D341Med (cell line): ENCODE data around the gene LYRM4.

Experiments
- DNase-seq: peaks from one replicate; pipeline ENCODE4 v3.0.0; 2012; ENCODE audit warnings: low spot score

LYRM4 gene

DNA sequence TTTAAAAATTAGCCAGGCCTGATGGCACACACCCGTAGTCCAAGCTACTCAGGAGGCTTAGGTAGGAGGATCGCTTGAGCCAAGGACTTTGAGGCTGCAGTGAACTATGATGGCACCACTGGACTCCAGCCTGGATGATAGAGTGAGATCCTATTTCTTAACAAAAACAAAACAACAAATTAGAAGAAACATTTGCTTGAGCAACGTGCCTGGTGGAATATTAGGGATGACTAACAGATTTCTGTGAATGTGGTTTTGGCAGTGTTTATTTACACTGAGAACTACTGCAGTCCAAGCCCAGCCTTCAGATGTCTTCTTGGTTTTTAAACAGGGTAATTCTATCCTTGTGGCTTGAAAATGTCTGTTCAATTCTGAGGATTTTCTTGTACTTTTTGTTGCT lies 166.4 kb downstream of the LYRM4 start:
- no peak for DNase-seq

DNA sequence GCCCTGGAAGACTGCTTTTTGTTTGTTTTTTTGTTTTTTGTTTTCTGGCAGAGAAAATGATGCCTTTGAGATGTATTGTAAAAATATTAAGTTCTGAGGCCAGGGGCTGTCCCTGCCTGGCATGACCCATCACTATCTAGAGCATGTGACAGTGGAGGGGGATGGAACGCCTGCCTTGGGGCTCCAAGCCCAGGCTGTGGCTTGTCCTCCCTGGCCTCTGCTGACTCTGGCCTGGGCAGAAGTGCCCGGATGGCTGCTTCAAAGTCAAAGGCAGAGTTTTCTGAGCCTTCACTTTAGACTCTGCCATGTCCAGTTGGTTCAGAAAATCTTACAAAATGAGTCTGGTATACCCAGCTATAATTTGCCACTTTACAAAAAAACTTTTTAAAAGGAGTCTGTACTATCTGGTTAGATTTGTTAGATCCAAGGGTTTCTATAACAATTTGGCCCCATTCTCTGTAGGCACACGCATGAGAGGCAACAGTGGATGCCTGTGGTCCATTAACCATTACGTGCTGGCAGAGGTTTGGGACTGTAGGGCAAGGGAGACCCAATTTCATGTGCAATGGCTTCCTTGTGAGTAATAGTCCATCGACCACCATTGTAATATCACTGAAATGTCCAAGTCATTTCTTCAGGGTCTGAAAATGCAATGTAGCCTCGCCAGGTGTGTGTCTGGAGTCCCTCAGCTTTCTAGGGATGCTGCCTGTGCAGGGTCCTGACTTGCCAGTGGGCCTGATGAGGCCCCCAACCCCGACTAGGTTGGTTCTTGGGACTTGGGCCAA lies 167.3 kb downstream of the LYRM4 start:
- DNase-seq = no peak

DNA sequence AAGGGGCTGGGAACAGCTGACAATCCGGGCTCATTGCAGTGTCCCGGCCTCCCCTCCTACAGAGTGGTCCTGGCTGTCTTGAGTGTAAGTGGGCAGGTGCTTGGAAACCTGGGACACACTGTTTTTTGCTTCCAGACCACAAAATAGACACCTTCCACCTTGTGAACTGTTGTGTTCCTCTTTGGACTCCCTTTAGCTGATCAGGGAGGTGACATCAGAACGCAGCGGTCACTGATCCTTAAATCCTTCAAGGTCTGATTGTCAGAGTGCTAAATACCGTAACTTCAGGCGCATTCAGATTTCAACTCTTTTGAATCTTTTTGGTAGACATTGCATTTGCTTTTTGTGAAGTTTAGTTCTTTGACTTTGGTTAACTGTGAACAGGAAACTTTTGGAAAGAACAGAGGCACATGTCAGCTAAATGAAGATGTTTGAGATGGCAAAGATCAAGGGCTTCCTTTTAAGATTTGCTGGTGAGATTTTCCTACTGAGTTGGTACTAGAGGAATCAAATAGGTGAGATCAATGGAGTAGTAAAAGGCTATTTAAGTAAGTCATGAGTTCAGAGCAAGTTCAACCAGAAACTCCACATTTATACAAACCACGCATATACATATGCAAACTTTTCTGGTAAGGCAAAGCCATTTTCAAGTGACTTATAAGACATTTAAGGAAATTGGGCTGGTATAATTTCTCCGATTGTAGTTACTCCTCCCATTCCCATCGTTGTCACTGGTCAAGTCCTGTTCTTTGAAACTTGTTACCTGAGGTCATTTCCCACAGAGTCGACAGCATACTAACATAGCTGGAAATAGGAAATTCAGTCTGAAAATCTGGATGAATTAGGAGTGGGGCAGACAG lies 169.3 kb downstream of the LYRM4 start:
- DNase-seq = peak; percentile 21

DNA sequence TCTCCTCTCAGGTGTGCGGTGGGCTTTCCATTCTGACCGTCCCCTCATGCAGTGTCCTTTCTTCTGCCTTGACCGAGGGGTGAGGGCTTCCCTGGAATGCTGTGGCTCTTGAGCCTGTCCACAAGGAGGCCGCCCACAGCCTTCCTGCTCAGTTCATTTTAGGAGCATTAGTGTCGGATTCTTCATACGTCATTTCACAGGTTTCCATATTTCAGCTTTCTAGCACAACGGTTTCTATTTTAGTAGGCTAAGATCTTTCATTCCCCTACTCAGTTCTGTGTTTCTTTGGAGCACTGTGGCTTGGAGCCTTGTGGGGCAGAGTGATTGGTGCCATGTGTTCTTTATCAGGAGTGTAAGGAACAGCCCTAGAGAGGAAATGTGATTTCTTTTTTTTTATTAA lies 170.1 kb downstream of the LYRM4 start:
- DNase-seq = no peak

DNA sequence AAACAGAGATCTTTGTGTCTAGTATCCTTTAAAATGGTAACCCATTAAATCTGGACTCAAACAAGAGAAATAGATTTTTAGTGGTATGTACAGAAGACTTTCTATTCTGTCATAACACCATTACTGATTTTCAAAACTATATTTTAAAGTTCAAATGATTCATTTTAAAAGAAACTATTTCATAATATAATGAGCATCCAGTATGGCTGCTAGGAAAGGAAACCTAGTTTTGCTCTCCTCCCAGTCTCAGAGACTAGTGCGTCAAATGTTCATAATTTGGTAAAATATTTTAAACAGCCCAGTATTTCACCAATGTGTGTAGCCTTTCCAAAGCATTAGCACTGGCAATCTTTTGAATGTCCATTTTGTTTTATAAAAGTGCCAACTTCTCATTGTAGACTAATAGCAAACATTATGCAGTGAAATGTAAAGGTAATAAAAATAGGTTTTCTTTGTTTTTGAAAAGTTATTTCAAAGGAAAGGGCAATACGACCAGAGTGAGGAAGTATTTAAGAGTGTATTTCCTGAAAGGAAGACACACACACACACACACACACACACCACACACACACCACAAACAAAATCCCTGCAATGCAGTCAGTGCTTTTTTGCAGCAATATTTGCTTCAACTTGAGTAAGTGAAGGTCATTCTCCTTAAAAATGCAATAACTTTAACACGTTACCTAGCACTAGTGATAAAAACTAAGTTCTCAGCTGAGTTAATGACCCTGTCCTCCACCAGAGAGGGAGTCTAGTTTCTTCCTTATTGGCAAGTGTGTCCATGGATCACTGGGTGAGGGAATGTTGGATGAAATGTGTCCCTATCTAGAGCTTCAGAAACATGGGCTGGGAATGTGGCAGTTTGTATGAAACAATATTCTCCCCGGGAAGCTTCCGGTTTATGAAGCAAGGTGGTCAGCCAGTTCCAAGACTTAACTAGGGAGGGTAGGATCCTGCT lies 171.0 kb downstream of the LYRM4 start:
- no peak for DNase-seq

DNA sequence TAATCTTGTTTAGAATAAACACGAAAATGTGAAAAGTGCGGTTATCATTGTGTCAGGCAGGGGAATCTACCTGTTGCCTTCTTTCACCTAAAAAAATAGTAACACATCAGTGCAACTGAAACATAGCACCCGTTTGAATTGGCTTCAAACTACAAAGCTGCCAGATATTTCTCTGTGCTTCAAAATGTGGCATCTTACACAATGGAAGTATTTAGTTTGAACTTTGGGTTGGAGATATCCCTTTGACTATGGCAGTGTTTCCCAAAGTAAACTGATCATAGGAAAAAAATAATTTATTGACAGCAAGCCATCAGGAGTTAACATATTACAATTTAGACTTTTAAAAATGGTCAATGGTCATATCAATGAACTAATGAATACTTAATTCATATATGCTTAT lies 172.0 kb downstream of the LYRM4 start:
- DNase-seq = no peak

DNA sequence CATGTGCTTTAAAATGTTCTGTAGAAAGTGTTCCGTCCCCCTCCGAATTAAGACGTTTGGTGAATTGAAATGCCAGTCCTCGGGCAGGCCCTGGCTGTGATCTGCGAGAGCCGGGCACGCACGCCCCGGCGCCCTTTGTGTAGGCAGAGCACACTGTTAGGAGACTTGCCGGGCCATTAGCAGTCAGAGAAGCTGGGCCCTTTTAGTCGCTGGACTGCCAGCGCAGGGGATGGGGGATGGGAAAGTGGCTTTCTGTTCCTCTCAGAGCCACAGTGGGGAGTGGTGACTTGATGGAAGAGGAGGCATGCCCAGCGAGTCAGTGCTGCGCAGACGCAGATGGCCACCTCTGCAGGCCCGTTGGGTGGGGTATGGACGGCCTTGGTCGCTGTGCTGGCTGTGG lies 173.4 kb downstream of the LYRM4 start:
- peak; percentile 33 for DNase-seq

DNA sequence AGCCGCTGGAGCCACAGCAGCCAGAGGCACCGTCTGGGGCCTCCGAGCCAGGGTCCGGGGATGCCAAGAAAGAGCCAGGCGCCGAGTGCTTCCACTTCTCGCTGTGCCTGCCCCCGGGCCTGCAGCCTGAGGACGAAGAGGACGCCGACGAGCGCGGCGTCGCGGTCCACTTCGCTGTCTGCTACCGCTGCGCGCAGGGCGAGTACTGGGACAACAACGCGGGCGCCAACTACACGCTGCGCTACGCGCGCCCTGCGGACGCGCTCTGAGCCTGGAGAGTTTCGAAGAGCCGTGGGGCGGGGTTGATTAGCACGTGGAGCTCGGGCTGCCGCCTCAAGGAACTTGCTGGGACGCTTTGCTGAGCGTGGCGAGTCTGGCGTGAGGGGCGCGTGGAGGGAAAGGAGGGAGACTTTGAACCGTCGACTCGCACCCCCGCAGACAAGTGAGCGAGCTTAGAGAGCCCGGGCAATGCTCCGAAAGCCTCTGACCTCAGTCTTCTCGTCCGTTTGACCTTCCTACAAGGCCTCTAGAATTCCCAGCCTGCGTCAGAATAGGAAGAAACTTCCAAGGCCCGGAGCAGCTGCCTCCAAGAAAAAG lies 174.4 kb downstream of the LYRM4 start:
- DNase-seq = peak; percentile 50

DNA sequence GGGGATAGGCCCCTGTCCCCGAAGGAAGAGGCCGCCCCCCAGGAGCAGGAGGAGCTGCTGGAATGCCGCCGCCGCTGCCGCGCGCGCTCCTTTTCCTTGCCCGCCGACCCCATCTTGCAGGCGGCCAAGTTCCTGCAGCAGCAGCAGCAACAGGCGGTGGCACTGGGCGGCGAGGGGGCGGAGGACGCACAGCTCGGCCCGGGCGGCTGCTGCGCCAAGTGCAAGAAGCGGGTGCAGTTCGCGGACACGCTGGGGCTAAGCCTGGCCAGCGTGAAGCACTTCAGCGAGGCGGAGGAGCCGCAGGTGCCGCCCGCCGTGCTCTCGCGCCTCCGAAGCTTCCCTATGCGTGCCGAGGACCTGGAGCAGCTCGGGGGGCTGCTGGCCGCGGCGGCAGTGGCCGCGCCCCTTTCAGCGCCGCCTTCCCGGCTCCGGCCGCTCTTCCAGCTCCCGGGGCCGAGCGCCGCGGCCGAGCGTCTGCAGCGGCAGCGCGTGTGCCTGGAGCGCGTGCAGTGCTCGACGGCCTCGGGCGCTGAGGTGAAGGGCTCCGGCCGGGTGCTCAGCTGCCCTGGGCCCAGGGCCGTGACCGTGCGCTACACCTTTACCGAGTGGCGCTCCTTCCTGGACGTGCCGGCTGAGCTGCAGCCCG lies 175.0 kb downstream of the LYRM4 start:
- DNase-seq = peak; percentile 55

DNA sequence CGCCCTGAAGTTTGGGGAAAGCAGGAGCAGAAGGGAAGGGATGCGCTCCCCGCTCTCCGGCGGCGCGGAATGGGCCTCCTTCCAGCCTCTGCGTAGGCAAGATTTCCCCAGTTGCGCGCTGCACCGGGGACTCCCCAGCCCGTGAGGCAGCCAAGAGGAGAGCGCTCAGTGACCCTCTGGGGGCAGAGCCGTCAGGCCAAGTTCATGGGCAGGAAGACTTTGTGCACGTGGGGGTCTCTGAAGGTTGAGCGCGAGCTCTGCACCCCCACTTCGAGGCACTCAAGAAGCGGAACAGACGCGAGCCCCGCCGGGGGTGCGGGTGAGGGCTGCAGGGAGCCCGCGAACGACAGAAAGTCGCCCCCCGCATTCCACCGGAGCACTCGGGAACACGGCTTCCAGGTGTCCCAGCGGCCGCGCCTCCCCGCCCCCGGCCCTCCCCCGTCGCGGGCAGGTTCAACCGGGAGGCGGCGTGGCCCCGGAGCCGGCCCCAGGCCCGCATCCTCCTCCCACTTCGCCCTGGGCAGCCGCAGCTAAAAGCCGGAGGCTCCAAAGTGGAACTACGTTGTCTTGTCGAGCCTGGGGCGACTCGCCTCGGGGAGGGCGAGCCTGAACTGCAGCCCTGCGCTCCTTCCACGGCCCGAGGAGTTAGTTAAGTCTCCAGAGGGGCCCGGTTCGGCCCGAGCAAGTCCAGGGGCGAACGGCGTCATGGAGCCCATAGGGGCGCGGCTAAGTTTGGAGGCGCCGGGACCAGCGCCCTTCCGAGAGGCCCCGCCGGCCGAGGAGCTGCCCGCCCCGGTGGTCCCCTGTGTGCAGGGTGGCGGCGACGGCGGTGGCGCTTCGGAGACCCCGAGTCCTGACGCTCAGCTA lies 175.7 kb downstream of the LYRM4 start, which contains the start of gene PPP1R3G:
Gene PPP1R3G, plus strand, starts transcription at position 561 of the 867 bp plus-strand sequence. Its CDS starts 145 bp downstream, at position 706.
- DNase-seq = peak; percentile 73

DNA sequence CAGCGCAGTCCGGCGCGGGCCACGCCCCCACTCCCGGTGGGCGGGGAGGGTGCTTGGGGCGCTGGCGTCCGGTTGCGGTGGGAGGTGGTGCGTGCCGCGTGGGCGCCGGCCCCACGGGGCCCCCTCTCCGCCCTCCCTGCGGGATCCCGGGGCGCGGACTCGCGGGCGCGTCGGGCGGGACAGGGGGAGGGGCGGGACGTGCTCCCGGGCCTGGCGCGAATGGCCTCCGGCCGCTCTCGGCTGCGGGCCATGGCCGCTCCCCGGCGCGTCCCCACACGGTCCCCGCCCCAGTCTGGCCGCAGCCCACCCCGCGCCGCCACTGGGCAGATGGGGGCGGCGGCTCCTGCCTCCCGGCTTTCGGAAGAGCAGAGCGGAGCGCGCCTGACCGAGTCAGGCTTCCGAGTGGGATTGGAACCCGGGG lies 176.4 kb downstream of the LYRM4 start:
- peak; percentile 79 for DNase-seq

DNA sequence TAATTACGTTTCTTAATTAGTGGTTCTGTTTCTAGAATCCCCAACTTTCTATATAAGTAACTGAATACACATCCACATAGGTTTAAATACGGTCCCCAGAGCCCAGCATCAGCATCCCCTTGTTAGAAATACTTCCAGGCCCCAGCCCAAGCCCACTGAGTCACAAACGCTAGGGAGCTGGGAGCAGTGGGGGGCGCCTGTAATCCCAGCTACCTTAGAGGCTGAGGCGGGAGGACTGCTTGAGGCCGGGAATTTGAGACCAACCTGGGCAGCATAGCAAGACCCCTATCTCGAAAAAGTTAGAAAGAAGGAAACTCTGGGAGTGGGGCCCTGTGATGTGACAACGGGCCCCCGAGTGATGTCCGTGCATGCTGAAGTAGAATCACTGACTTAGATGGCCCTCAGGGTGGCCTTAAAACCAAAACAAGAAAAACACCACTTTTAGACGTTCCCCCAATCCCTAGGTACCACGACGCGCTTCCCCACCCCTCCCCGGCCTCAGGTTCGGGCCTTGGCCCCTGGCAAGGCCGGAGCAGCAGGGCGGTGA lies 176.9 kb downstream of the LYRM4 start:
- no peak for DNase-seq

DNA sequence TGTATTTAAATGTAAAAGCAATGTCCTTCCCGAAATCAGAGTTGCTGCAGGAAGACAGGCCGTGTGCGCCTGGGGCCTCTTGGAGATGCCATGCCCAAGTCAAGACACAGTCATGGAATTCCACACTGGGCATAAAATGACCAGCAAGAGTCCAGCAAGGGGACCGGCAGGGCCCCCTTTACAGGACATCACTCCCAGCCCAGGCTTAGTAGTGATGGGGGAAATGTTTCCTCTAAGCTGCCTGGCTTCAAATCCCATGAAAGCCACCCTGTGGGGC lies 177.5 kb downstream of the LYRM4 start:
- no peak for DNase-seq

DNA sequence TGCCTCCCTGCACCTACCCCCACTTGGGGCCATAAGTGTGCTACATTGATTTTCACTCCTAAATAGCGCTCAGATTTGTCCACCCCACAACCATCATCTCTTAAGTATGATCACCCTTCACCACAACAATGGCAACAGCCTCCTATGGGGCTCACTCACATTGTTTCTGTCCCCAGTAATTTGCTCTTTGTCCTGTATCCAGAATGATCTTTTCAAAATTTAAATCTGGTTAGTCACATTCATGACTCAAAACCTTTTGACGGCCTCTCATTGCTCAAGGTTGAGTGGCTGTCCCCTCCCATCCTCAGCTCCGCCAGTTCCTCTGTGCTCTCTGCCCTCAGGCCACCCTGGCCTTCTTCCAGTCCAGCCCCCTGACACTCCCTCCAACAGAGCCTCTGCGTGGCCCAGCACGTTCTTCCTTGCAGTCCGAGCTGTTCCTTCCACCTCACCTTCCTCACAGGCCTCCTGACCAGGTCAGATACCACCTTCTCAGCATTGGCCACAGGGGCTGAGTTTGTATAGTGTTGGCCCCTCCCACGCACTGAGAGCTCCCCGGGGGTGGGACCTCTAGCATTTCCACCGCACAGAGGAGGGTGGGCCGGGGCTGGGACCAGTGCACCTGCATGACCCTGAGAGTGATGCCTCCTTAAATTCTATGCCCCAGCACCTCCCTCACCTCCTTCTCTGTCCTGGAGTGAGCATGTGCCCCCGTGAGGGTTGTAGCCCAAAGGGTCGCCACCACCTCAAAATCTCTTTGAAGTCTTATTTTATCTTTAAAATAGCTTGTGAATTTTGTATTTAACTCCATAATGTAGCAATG lies 178.1 kb downstream of the LYRM4 start:
- peak; percentile 30 for DNase-seq

DNA sequence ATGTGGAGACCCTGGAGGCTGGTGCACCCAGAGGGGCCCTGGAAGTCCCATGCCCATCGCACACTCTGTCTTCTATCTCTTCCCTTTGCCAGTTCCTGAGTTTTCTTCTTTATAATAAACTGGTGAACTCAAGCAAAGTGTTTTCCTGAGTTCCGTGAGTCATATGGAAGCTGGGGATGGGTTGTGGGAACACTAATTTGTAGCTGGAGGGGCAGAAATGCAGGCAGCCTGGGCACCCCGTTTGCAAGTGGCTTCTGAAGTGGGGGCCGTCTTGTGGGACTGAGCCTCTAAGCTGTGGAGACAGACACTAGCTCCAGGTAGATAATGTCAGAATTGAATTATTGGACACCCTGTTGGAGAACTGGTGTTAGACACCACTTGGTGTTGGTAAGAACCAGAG lies 178.8 kb downstream of the LYRM4 start:
- DNase-seq = no peak

DNA sequence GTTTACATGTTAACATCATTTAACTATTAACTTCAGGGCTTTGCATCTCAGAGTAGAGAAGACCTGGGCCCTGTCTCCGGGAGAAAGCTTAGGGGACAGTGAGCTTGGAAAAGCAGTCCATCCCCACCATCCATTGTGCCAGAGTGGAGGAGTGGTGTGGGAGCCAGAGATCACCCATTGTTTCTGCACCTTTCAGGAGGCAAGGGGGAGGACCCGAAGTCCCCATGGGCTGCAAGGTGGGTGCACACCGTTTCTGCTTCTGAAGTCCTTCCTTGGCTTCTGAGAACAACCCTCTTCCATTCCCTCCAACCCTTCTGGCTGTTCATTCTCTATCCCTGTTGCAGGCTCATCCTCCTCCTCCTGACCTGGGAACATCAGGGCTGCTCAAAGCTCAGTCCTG lies 179.6 kb downstream of the LYRM4 start:
- no peak for DNase-seq

DNA sequence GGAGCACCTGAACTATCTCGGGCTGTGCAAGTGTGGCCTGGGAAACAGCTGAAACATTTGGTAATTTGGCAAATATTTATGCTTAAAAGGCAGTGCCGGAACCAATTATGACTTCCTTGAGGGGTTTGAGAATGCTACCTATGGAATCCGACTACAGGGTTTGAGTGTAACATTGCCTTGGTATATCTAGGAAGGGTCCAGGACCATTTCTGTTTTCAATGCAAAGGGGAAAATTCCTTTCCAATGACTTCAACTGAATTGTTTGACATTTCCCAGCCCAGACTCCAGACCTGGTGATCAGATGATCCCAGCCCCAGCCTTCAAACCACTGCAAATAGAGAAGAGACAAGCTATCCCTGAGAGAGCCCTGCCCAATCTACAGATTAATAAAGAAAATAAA lies 180.2 kb downstream of the LYRM4 start:
- DNase-seq = no peak

DNA sequence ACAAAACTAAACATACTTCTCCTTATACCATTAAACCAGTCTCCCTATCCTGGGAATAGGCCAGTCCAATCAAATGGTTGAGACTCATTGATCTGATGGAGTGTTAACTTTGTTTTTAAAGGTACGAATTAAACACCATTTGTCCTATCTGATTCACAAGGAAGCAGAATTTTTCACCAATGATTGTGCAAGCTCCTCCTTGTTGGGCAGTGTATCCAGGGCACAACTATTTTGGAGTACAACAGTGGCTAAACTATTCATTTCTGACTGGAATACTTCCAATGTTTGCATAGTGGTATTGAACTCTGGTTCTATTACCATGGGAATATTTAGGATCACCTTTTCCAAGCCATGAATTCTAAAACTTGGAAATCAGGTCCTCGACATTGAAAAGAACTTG lies 181.1 kb downstream of the LYRM4 start:
- DNase-seq = no peak

DNA sequence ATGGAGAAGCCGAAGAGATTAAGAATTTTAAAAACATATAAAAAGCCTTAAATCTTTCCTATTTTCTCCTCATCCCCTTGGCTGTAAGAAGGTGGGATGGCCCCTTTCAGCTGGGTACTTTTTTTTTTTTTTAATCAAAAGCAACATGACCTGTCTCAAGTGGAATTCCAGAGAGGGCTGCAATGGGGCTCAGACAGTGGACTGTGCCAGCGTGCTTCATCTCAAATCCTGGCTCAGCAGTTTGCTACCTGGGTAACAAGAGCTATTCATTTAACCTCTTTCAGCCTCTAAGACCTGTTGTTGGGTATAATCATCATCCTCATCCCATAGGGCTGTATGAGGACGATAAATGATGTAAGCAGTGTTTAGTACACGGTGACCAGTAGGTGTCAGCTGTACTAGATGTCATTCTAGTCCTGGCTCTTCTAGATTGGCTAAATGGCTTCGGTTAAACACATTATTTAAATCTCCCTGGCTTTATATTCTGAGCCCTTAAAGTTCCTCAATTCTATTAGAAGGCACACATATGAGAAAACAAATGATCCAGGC lies 182.6 kb downstream of the LYRM4 start:
- DNase-seq = no peak
